Measurements from ENCODE around the gene MXRA7. TPM values are rescaled to one million over a fixed set of nuclear protein-coding genes. Genes with fewer than 3 reads are reported as not detected.
"Not testable (repeated sequence)": the region's sequence is repeated elsewhere in the genome, so short reads cannot be mapped to it uniquely, and the experiment has no call there.

Gene MXRA7
- total RNA-seq, 8 experiments from 2014 or later: 19.7 to 214 (median 106) TPM

- in situ Hi-C loops (cut with MboI; ENCODE audit: low pct_unique_long_range_greater_than_20kb in 2 of 9, low sequenced_read_pairs in 9 of 9, unreplicated experiment in 9 of 9); H3K27ac ChIP-seq; H3K4me3 ChIP-seq; ATAC-seq (replicated peaks in 6 of 8): not testable (repeated sequence)
- H3K4me1 ChIP-seq (replicated peaks in 1 of 2): peaks cover 18 to 26% of the 10 kb centered on the region in 2 donors
- WGBS, 10 experiments: 70% methylated on average over 2 of the region's 27 CpGs; no CpG with 5 or more reads in 9 of the 10 experiments
Measured at GRCh38 chr17:76636486-76637206, 74.1 kb downstream of the MXRA7 start.

GRCh38 chr17:76635659-76636360 lies 75.0 kb downstream of the MXRA7 start:
- peaks cover 15 to 23% of the 10 kb centered on the region in 2 donors for H3K4me1 ChIP-seq (replicated peaks in 1 of 2)
- H3K4me3 ChIP-seq: no peak overlapping the region
- ATAC-seq (replicated peaks in 6 of 8): peak in 1 of 8 experiments; percentile 42
- in situ Hi-C loops (cut with MboI; ENCODE audit: low pct_unique_long_range_greater_than_20kb in 2 of 9, low sequenced_read_pairs in 9 of 9, unreplicated experiment in 9 of 9): no loop called here
- H3K27ac ChIP-seq: no peak overlapping the region
- 32 to 100% (median 89%) methylated on average over 1 to 8 of the region's 8 CpGs; no CpG with 5 or more reads in 1 of the 10 experiments for WGBS, 10 experiments

- ATAC-seq (replicated peaks in 6 of 8): no peak
- H3K27ac ChIP-seq: no peak overlapping the region
- H3K4me1 ChIP-seq (replicated peaks in 1 of 2): peaks cover 20 to 22% of the 10 kb centered on the region in 2 donors
- no peak overlapping the region for H3K4me3 ChIP-seq
- in situ Hi-C loops (cut with MboI; ENCODE audit: low pct_unique_long_range_greater_than_20kb in 2 of 9, low sequenced_read_pairs in 9 of 9, unreplicated experiment in 9 of 9): no loop called here
- WGBS, 10 experiments: 40 to 100% (median 90%) methylated on average over 1 to 5 of the region's 5 CpGs; no CpG with 5 or more reads in 2 of the 10 experiments
Measured at GRCh38 chr17:76635039-76635438, 75.7 kb downstream of the MXRA7 start.

- H3K27ac ChIP-seq: no peak overlapping the region
- WGBS, 10 experiments: 65 to 97% (median 86%) methylated on average over 2 to 14 of the region's 14 CpGs
- peaks cover 26 to 27% of the 10 kb centered on the region in 2 donors for H3K4me1 ChIP-seq (replicated peaks in 1 of 2)
- in situ Hi-C loops (cut with MboI; ENCODE audit: low pct_unique_long_range_greater_than_20kb in 2 of 9, low sequenced_read_pairs in 9 of 9, unreplicated experiment in 9 of 9): no loop called here
- ATAC-seq (replicated peaks in 6 of 8): no peak
- H3K4me3 ChIP-seq: no peak overlapping the region
Measured at GRCh38 chr17:76633628-76634328, 77.0 kb downstream of the MXRA7 start.

- Histone ChIP-seq H3K27ac (no peak overlapping the region), H3K4me3 (no peak overlapping the region), H3K4me1 (replicated peaks in 1 of 2) (peaks cover 24 to 27% of the 10 kb centered on the region in 2 donors)
- peak in 4 of 8 experiments; percentile 35 to 73 (median 52) for ATAC-seq (replicated peaks in 6 of 8)
- WGBS, 10 experiments: 40 to 87% (median 50%) methylated on average over 1 to 7 of the region's 10 CpGs; no CpG with 5 or more reads in 1 of the 10 experiments
- in situ Hi-C loops (cut with MboI; ENCODE audit: low pct_unique_long_range_greater_than_20kb in 2 of 9, low sequenced_read_pairs in 9 of 9, unreplicated experiment in 9 of 9): no loop called here
Measured at GRCh38 chr17:76631821-76632565, 78.8 kb downstream of the MXRA7 start.

GRCh38 chr17:76630151-76630550 lies 80.6 kb downstream of the MXRA7 start:
- Histone ChIP-seq H3K4me3 (no peak overlapping the region), H3K4me1 (replicated peaks in 1 of 2) (peaks cover 20 to 24% of the 10 kb centered on the region in 2 donors), H3K27ac (peak overlapping the region; percentile 14 to 22)
- 8 to 53% (median 30%) methylated on average over 1 to 5 of the region's 6 CpGs; no CpG with 5 or more reads in 4 of the 10 experiments for WGBS, 10 experiments
- in situ Hi-C loops (cut with MboI; ENCODE audit: low pct_unique_long_range_greater_than_20kb in 2 of 9, low sequenced_read_pairs in 9 of 9, unreplicated experiment in 9 of 9): no loop called here
- ATAC-seq (replicated peaks in 6 of 8): peak in 5 of 8 experiments; percentile 45 to 82 (median 55)

Other genes starting within 250 kb of the MXRA7 start
- gene AANAT, start 243.4 kb downstream of the MXRA7 start, total RNA-seq: under 1 TPM in 6 of 8 experiments, not detected in 2; 0.23 to 0.81 (median 0.46) TPM
- gene RHBDF2, start 209.5 kb downstream of the MXRA7 start, total RNA-seq: 10 to 100 TPM in 3 of 8 experiments, 1 to 10 TPM in 3, under 1 TPM in 2; 0.78 to 17.3 (median 2.8) TPM
- gene CYGB, start 173.3 kb downstream of the MXRA7 start, total RNA-seq: 10 to 100 TPM in 1 of 8 experiments, 1 to 10 TPM in 6, under 1 TPM in 1; 0.73 to 19.4 (median 5.4) TPM
- 1 to 10 TPM in 7 of 8 experiments, under 1 TPM in 1; 0.97 to 9.9 (median 4.1) TPM for gene PRCD, start 170.9 kb downstream of the MXRA7 start, total RNA-seq
- 10 to 100 TPM in 1 of 8 experiments, 1 to 10 TPM in 2, under 1 TPM in 2, not detected in 3; 0.36 to 22.2 (median 1.3) TPM for gene ST6GALNAC2, start 125.1 kb downstream of the MXRA7 start, total RNA-seq
- gene ST6GALNAC1, start 67.2 kb downstream of the MXRA7 start, total RNA-seq: under 1 TPM in 3 of 8 experiments, not detected in 5; 0.13 to 1.00 (median 0.38) TPM
- gene JMJD6, start 15.6 kb upstream of the MXRA7 start, total RNA-seq: 10 to 100 TPM; 20.8 to 45.5 (median 26.5) TPM
- 10 to 100 TPM; 28.6 to 47.3 (median 37.7) TPM for gene METTL23, start 15.9 kb upstream of the MXRA7 start, total RNA-seq
- gene SRSF2, start 26.4 kb upstream of the MXRA7 start, total RNA-seq: 100 to 1,000 TPM in 7 of 8 experiments, 10 to 100 TPM in 1; 68.1 to 302 (median 147) TPM
- gene MFSD11, start 27.2 kb upstream of the MXRA7 start, total RNA-seq: 10 to 100 TPM; 14.9 to 38.7 (median 22.2) TPM
- gene MGAT5B, start 157.4 kb upstream of the MXRA7 start, total RNA-seq: 10 to 100 TPM in 4 of 8 experiments, 1 to 10 TPM in 4; 1.3 to 19.6 (median 10.0) TPM

Measured in motor neuron (in vitro differentiated cells).